ENCODE measurements around the gene GABRD.
"Not testable (repeated sequence)": the region's sequence is repeated elsewhere in the genome, so short reads cannot be mapped to it uniquely, and the experiment has no call there.

GABRD gene

DNA sequence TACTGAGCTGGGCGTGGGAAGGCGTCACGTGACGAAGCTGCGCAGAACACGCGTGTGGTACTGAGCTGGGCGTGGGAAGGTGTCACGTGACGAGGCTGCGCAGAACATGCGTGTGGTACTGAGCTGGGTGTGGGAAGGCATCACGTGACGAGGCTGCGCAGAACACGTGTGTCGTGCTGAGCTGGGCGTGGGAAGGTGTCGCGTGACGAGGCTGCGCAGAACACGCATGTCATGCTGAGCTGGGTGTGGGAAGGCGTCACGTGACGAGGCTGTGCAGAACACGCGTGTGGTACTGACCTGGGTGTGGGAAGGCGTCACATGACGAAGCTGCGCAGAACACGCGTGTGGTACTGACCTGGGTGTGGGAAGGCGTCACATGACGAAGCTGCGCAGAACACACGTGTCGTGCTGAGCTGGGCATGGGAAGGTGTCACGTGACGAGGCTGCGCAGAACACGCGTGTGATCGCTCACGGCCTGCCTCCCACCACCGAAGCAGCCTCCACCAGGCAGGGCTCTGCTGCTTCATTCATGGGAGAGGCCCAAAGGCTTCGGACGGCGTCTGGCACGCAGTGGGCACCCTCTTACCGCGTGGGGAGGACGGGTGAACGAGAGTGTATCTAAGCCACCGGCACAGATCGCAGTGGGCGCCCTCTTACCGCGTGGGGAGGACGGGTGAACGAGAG lies 39.5 kb upstream of the GABRD start:
- ATAC-seq (replicated peaks; ENCODE audit: extremely low read depth, poor library complexity, severe bottlenecking): no peak
- H3K27me3 Mint-ChIP-seq: no peaks in the 10 kb centered on the region

GRCh38 chr1:1980467-1981141 lies 38.5 kb upstream of the GABRD start:
- H3K36me3 Mint-ChIP-seq (ENCODE audit: insufficient read depth): no peaks in the 10 kb centered on the region
- no peaks in the 10 kb centered on the region for H3K4me1 Mint-ChIP-seq
- no peak overlapping the region for H3K27ac Mint-ChIP-seq (ENCODE audit: low read depth)
- no peaks in the 10 kb centered on the region for H3K27me3 Mint-ChIP-seq
- ATAC-seq (replicated peaks; ENCODE audit: extremely low read depth, poor library complexity, severe bottlenecking): no peak
- H3K9me3 Mint-ChIP-seq: no peaks in the 10 kb centered on the region
- no peak overlapping the region for H3K4me3 Mint-ChIP-seq
- DNase-seq (ENCODE audit: low spot score in 2 of 2): no peak

More for the DNA sequence above, 39.5 kb upstream of the GABRD start:
- Mint-ChIP-seq H3K4me1 (no peaks in the 10 kb centered on the region), H3K4me3 (no peak overlapping the region), H3K9me3 (no peaks in the 10 kb centered on the region), H3K27ac (ENCODE audit: low read depth) (no peak overlapping the region), H3K36me3 (ENCODE audit: insufficient read depth) (no peaks in the 10 kb centered on the region)
- no peak for DNase-seq (ENCODE audit: low spot score in 2 of 2)

DNA sequence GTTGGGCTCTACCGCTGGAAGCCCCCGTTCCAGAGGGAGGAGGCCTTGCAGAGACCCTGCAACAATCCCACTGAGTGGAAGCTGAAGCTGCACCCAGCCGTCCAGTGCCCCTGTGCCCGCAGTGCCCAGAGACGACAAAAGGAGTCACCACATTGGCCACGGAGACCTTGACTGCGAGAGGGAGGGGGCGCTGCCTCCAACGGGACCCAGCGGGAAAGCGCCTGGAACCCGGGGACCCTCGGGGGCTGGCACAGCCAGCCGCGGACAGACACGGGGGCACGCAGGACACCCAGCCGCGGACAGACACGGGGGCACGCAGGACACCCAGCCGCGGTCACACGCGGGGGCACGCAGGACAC lies 38.0 kb upstream of the GABRD start:
- H3K36me3 Mint-ChIP-seq (ENCODE audit: insufficient read depth): no peaks in the 10 kb centered on the region
- H3K4me1 Mint-ChIP-seq: no peaks in the 10 kb centered on the region
- DNase-seq (ENCODE audit: low spot score in 2 of 2) (no peak), ATAC-seq (replicated peaks; ENCODE audit: extremely low read depth, poor library complexity, severe bottlenecking) (no peak)
- H3K27me3 Mint-ChIP-seq: no peaks in the 10 kb centered on the region
- no peaks in the 10 kb centered on the region for H3K9me3 Mint-ChIP-seq
- H3K4me3 Mint-ChIP-seq: no peak overlapping the region
- H3K27ac Mint-ChIP-seq (ENCODE audit: low read depth): no peak overlapping the region

DNA sequence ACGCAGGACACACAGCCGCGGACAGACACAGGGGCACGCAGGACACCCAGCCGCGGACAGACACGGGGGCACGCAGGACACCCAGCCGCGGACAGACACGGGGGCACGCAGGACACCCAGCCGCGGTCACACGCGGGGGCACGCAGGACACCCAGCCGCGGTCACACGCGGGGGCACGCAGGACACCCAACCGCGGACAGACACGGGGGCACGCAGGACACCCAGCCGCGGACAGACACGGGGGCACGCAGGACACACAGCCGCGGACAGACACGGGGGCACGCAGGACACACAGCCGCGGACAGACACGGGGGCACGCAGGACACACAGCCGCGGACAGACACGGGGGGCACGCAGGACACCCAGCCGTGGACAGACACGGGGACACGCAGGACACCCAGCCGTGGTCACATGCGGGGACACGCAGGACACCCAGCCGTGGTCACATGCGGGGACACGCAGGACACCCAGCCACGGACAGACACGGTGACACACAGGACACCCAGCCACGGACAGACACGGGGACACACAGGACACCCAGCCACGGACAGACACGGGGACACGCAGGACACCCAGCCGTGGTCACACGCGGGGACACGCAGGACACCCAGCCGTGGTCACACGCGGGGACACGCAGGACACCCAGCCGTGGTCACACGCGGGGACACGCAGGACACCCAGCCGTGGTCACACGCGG lies 37.4 kb upstream of the GABRD start:
- H3K4me3 Mint-ChIP-seq; H3K27ac Mint-ChIP-seq (ENCODE audit: low read depth); H3K4me1 Mint-ChIP-seq; ATAC-seq (replicated peaks; ENCODE audit: extremely low read depth, poor library complexity, severe bottlenecking); H3K27me3 Mint-ChIP-seq; H3K9me3 Mint-ChIP-seq; DNase-seq (ENCODE audit: low spot score in 2 of 2); H3K36me3 Mint-ChIP-seq (ENCODE audit: insufficient read depth): not testable (repeated sequence)

- Mint-ChIP-seq H3K36me3 (ENCODE audit: insufficient read depth) (no peaks in the 10 kb centered on the region), H3K27ac (ENCODE audit: low read depth) (no peak overlapping the region), H3K4me1 (no peaks in the 10 kb centered on the region), H3K27me3 (no peaks in the 10 kb centered on the region), H3K9me3 (no peaks in the 10 kb centered on the region), H3K4me3 (no peak overlapping the region)
- ATAC-seq (replicated peaks; ENCODE audit: extremely low read depth, poor library complexity, severe bottlenecking): no peak
- DNase-seq (ENCODE audit: low spot score in 2 of 2): no peak
Observed at GRCh38 chr1:1982379-1983232, 36.5 kb upstream of the GABRD start.

GRCh38 chr1:1984560-1985070 lies 34.5 kb upstream of the GABRD start:
- DNase-seq (ENCODE audit: low spot score in 2 of 2) (no peak), ATAC-seq (replicated peaks; ENCODE audit: extremely low read depth, poor library complexity, severe bottlenecking) (no peak)
- Mint-ChIP-seq H3K4me3 (no peak overlapping the region), H3K36me3 (ENCODE audit: insufficient read depth) (no peaks in the 10 kb centered on the region), H3K27ac (ENCODE audit: low read depth) (no peak overlapping the region), H3K9me3 (no peaks in the 10 kb centered on the region), H3K4me1 (no peaks in the 10 kb centered on the region), H3K27me3 (peaks cover 18% of the 10 kb centered on the region)

- ATAC-seq (replicated peaks; ENCODE audit: extremely low read depth, poor library complexity, severe bottlenecking): no peak
- no peaks in the 10 kb centered on the region for H3K36me3 Mint-ChIP-seq (ENCODE audit: insufficient read depth)
- no peaks in the 10 kb centered on the region for H3K4me1 Mint-ChIP-seq
Observed at GRCh38 chr1:1985375-1986050, 33.6 kb upstream of the GABRD start.

DNA sequence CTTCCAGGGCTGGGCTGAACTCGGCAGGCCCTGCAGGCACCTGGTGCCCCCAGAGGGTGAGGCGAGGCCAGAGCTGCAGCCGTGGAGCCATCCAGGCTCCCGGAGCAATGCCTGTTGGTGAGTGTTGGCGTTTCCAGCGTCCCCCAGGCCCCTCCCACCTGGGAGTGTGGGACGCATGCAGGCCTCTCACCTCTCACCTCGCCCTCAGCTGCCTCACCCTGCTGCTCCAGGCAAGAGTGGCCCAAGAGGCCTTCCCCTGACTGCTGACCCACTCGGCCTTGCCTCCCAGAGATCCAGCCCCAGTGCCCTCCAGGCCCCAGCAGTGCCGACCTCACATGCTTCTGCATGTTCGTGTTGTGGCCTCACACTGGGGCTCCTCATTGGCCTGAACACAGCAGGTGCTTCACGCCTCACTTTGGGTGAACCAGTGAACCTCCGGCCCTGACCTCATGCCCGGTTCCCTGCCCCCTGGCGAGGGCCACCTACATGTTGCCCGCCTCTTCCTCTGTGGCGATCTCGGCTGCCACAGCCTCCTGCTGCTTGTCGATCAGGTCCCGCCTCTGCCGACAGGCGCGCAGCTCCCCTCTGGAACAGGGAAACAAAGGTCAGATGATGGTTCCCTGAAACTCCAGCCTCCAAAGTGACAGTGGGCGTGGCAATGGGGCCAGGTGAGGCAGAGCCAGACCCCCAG lies 32.5 kb upstream of the GABRD start:
- DNase-seq (ENCODE audit: low spot score in 2 of 2) (no peak), ATAC-seq (replicated peaks; ENCODE audit: extremely low read depth, poor library complexity, severe bottlenecking) (no peak)
- H3K9me3 Mint-ChIP-seq: no peaks in the 10 kb centered on the region
- peaks cover 36% of the 10 kb centered on the region for H3K27me3 Mint-ChIP-seq
- no peak overlapping the region for H3K27ac Mint-ChIP-seq (ENCODE audit: low read depth)
- H3K4me3 Mint-ChIP-seq: no peak overlapping the region
- H3K4me1 Mint-ChIP-seq: no peaks in the 10 kb centered on the region
- H3K36me3 Mint-ChIP-seq (ENCODE audit: insufficient read depth): no peaks in the 10 kb centered on the region

More at GRCh38 chr1:1985375-1986050, 33.6 kb upstream of the GABRD start:
- Mint-ChIP-seq H3K27me3 (peaks cover 27% of the 10 kb centered on the region), H3K4me3 (no peak overlapping the region), H3K27ac (ENCODE audit: low read depth) (no peak overlapping the region), H3K9me3 (no peaks in the 10 kb centered on the region)
- no peak for DNase-seq (ENCODE audit: low spot score in 2 of 2)

DNA sequence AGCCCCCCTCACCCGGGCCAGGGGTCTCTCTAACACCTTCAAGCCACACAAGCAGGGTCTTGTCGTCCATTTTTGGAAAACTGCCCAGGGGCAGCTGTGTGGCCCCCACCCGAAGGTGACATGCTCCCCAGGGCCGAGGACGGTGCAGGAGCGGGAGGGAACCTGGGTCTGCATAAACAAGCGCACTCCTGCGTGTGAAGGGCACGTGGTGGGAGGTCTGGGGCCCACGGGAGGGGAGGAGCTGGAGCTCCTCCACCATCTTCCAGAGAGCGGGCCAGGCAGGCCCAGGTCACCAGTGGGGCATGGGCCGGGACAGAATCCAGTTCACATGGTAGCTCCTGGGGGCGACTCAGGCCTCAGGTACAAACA lies 32.0 kb upstream of the GABRD start:
- Mint-ChIP-seq H3K36me3 (ENCODE audit: insufficient read depth) (no peaks in the 10 kb centered on the region), H3K27ac (ENCODE audit: low read depth) (no peak overlapping the region), H3K4me1 (no peaks in the 10 kb centered on the region), H3K4me3 (no peak overlapping the region), H3K9me3 (no peaks in the 10 kb centered on the region), H3K27me3 (peaks cover 36% of the 10 kb centered on the region)
- DNase-seq (ENCODE audit: low spot score in 2 of 2): no peak
- no peak for ATAC-seq (replicated peaks; ENCODE audit: extremely low read depth, poor library complexity, severe bottlenecking)

DNA sequence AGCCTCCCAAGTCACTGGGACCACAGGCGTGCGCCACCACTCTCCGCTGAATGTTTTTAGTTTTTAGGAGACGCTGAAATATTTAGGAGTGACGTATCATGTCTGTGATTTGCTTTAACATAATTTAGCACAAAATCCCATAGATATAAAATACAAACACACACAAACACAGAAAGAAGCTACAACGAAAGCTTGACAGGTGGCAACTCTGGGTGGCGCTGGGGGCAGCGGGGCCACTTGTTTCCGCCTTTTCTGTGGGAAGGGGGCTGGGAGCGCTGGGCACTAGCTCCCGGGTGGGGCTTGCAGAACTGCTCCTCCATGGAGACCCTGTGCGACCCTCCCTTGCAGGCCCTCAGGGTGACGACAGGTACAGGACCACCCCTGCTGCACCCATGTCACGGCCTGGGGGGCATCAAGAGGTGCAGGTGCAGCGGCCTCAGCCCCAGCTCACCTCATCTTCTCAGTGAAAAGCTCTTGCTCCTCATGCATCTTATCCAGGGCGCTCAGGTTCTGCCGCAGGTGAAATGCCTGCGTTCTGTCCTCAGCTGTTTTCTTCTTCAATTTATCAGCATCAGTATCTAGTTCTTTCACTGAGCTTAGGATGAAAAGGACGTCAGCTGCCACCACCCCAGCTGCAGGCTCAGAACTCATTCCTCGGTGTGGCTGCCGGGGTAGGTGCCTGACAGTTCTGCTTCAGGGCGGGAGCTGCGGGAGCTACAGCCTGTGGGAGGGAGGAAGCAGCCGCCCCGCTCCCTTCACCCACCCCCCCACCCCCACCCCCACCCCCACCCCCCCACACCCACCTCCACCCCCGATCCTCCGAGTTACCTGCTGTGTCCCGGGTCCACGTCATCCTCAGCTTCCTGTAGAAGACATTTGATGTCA lies 30.8 kb upstream of the GABRD start:
- no peak for ATAC-seq (replicated peaks; ENCODE audit: extremely low read depth, poor library complexity, severe bottlenecking)
- no peak for DNase-seq (ENCODE audit: low spot score in 2 of 2)
- Mint-ChIP-seq H3K4me1 (no peaks in the 10 kb centered on the region), H3K4me3 (no peak overlapping the region), H3K9me3 (no peaks in the 10 kb centered on the region), H3K36me3 (ENCODE audit: insufficient read depth) (no peaks in the 10 kb centered on the region), H3K27ac (ENCODE audit: low read depth) (no peak overlapping the region), H3K27me3 (peaks cover 36% of the 10 kb centered on the region)

- Mint-ChIP-seq H3K27me3 (peaks cover 36% of the 10 kb centered on the region), H3K36me3 (ENCODE audit: insufficient read depth) (no peaks in the 10 kb centered on the region), H3K9me3 (no peaks in the 10 kb centered on the region), H3K4me3 (no peak overlapping the region), H3K4me1 (no peaks in the 10 kb centered on the region), H3K27ac (ENCODE audit: low read depth) (no peak overlapping the region)
- ATAC-seq (replicated peaks; ENCODE audit: extremely low read depth, poor library complexity, severe bottlenecking): no peak
- DNase-seq (ENCODE audit: low spot score in 2 of 2): no peak
Observed at GRCh38 chr1:1989102-1989542, 30.0 kb upstream of the GABRD start.
